ENCODE measurements around the gene WDR59.
"Not testable (repeated sequence)": the region's sequence is repeated elsewhere in the genome, so short reads cannot be mapped to it uniquely, and the experiment has no call there.

WDR59 gene

DNA sequence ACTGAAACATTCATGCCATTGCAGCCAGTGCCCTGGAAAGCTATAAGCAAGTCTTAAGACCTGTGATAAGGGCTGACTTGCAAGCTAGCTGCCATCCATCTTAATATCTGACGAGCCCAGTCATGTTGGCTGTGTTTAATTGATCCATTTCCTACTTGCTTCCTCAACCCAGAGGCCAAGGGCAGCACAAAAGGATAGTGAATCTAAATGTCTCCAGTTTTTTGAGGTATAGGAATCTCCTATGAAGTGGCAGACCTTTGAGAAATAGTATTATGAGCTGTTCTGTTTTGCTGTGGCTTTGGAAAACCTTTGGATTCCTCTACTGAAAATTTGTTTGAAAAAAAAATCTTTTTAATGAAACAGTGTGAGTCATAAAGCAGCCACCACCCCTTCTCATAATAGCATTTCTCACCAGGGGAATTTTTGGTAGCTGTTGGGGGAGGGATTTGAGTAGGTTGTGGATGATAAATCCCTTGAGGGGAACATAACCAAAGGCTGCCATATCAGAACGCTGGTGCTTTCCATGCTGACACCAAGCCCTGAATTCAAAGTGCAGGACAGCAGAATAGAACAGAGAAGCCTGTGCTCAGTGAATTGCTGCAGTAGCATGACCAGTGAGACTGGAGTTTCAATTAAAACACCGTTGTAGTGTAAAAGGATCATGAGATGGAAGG is 26.8 kb upstream of the WDR59 start:
- DNase-seq (ENCODE audit: low read depth in 3 of 3), result peak; percentile 27 to 51 (median 47)

DNA sequence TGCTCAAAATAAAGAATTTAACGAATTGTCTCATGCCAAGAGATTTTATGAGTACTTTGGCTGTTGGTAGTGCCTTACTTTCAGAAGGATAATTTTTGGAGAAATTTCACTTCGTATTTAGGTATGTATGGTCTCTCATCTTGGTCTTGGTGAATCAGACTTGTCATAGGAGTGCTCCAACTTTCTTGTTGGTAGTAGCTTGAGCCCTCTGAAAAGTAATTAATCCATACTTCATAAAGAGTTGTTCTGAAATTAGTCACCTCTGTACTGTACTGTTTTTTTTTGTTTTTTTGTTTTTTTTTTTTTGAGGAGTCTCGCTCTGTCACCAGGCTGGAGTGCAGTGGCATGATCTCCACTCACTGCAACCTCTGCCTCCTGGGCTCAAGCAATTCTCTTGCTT is 25.5 kb upstream of the WDR59 start:
- no peak for DNase-seq (ENCODE audit: low read depth in 3 of 3)

- DNase-seq (ENCODE audit: low read depth in 3 of 3), result no peak
These were observed 22.5 kb upstream of the WDR59 start for GRCh38 chr16:75007443-75007842.

GRCh38 chr16:75005697-75006096 is 20.8 kb upstream of the WDR59 start:
- DNase-seq (ENCODE audit: low read depth in 3 of 3), result no peak

DNA sequence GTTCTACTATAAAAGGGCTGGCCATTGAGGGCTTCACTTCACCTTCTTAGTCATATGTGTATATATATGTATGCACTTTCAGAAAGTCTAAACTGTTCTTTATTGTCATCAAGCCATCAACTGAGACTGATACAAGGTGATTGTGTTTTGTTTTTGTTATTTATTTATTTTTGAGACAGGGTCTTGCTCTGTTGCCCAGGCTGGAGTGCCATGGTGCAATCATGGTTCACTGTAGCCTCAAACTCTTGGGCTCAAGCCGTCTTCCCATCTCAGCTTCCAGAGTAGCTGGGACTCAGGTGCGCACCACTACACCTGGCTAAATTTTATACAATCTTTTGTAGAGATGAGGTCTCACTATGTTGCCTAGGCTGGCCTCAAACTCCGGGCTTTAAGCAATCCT is 19.5 kb upstream of the WDR59 start:
- no peak for DNase-seq (ENCODE audit: low read depth in 3 of 3)

- DNase-seq (ENCODE audit: low read depth in 3 of 3), result no peak
These were observed 19.0 kb upstream of the WDR59 start for GRCh38 chr16:75003931-75004330.

- no peak for DNase-seq (ENCODE audit: low read depth in 3 of 3)
These were observed 17.6 kb upstream of the WDR59 start for GRCh38 chr16:75002474-75002873.

GRCh38 chr16:75000481-75001081 is 15.7 kb upstream of the WDR59 start:
- DNase-seq (ENCODE audit: low read depth in 3 of 3), result no peak

DNA sequence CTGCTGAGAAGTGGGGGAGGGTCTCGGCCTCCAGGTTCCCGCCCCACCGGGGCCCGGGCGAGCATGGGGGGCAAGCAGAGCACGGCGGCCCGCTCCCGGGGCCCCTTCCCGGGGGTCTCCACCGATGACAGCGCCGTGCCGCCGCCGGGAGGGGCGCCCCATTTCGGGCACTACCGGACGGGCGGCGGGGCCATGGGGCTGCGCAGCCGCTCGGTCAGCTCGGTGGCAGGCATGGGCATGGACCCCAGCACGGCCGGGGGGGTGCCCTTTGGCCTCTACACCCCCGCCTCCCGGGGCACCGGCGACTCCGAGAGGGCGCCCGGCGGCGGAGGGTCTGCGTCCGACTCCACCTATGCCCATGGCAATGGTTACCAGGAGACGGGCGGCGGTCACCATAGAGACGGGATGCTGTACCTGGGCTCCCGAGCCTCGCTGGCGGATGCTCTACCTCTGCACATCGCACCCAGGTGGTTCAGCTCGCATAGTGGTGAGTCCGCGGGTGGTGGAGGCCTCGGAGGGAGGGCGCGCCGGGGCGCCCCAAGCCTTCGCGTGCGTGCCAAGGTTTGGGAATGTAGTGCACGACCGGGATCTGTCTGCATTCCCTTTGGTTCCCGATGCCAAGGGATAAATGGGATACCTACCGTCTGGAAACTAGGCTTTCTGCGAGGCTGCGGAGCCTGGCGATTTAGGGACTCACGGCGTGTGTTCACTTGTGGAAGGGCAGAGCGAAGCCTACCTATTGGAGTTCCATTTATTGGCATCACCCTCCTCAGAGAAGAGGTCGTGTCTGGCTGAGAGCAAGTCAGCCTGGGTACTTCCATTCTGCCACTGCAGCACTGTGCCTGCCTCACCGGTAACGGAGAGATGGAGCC is 14.9 kb upstream of the WDR59 start:
- DNase-seq (ENCODE audit: low read depth in 3 of 3), result peak in 1 of 3 experiments; percentile 55

GRCh38 chr16:74999219-74999608 is 14.3 kb upstream of the WDR59 start:
- DNase-seq (ENCODE audit: low read depth in 3 of 3), result no peak

GRCh38 chr16:74998481-74999218 is 13.7 kb upstream of the WDR59 start, which contains the start of gene ZNRF1:
Gene ZNRF1 (plus strand): TSS chr16:74999024. CDS start chr16:74999672, 648 bp downstream.
- peak; percentile 72 to 83 (median 75) for DNase-seq (ENCODE audit: low read depth in 3 of 3)

DNA sequence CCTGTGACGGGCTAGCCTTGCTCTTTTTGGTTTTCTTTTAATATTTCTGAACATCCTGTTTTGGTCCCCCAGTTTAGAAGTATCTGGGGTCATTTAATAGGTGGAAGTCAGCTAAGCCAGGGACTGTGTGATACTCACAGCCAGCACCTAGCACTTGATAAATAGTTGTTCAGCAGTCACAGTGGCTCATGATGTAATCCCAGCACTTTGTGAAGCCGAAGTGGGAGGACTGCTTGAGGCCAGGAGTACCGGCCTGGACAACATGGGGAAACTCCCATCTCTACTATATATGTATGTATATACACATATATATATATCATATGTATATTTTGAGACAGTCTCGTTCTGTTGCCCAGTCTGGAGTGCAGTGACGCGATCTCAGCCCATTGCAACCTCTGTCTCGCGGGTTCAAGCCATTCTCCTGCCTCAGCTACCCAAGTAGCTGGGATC is 12.1 kb upstream of the WDR59 start:
- DNase-seq (ENCODE audit: low read depth in 3 of 3), result no peak

- no peak for DNase-seq (ENCODE audit: low read depth in 3 of 3)
These were observed 11.1 kb upstream of the WDR59 start for GRCh38 chr16:74995986-74996385.

GRCh38 chr16:74991593-74992403 is 6.9 kb upstream of the WDR59 start:
- DNase-seq (ENCODE audit: low read depth in 3 of 3), result no peak

- DNase-seq (ENCODE audit: low read depth in 3 of 3), result no peak
These were observed 6.3 kb upstream of the WDR59 start for GRCh38 chr16:74991268-74991592.

DNA sequence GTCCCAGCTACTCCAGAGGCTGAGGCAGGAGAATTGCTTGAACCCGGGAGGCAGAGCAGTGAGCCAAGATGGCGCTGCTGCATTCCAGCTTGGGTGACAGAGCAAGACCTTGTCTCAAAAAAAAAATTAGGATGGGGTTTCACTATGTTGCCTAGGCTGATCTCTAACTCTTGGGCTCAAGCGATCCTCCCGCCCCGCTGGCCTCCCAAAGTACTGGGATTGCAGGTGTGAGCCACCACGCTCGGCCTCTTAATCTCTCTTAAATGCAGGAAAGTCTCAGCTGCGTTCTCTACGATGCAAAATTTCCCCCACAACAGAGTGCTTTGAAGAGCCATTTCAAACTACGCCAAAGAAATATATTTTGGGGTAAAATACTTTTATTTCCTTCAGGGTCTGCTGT is 5.9 kb upstream of the WDR59 start:
- no peak for DNase-seq (ENCODE audit: low read depth in 3 of 3)

DNA sequence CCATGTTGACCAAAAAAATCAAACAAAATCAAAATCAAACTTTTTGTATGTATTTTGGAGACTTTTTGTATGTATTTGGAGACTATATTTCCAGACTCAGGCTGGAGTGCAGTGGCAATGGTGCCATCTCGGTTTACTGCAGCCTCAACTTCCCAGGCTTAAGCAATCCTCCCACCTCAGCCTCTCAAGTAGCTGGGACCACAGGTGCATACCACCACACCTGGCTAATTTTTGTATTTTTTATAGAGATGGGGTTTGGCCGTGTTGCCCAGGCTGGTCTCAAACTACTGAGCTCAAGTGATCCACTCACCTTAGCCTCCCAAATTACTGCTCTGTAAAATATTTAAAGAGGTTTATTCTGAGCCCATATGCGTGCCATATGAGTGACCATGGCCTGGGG is 4.9 kb upstream of the WDR59 start:
- not testable (repeated sequence) for DNase-seq (ENCODE audit: low read depth in 3 of 3)

GRCh38 chr16:74987027-74987681 is 2.2 kb upstream of the WDR59 start:
- no peak for DNase-seq (ENCODE audit: low read depth in 3 of 3)

DNA sequence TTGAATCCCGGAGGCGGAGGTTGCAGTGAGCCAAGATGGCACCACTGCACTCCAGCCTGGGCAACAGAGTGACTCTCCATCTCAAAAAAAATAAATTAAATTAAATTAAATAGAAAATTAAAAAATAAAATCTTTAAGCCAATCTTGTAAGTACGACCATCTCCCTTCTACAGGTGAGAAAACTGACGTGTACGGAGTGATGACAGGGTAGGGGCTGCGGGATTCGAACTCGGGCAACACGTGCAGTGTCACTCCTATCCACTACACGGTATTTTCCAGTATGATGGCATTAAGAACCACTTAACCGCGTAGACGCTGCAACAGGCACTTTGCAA is 762 bp downstream of the WDR59 start:
- DNase-seq (ENCODE audit: low read depth in 3 of 3), result no peak

GRCh38 chr16:74982256-74982655 is 2.7 kb downstream of the WDR59 start:
- no peak for DNase-seq (ENCODE audit: low read depth in 3 of 3)

DNA sequence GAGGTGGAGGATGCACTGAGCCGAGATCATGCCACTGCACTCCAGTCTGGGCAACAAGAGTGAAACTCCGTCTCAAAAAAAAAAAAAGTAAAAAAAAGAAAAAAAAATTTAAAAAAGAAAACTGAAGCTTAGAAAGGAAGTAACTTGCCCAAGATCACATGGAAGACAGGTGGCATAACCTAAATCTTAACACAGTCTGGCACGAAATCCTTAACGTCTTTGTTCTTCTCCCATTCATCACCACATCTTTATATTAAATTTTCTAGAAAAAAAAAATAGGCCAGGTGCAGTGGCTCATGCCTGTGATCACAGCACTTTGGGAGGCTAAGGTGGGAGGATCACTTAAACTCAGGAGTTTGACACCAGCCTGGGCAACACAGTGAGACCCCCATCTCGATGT is 9.3 kb downstream of the WDR59 start:
- DNase-seq (ENCODE audit: low read depth in 3 of 3), result no peak
